Measurements from ENCODE around the gene ERVV-1. TPM values are rescaled to one million over a fixed set of nuclear protein-coding genes. Genes with fewer than 3 reads are reported as not detected.
"Not testable (repeated sequence)": the region's sequence is repeated elsewhere in the genome, so short reads cannot be mapped to it uniquely, and the experiment has no call there.

ERVV-1 gene
- total RNA-seq, result under 1 TPM in 1 of 2 donors, not detected in 1; 0.64 TPM

GRCh38 chr19:53013621-53014020 is at the start of gene ERVV-1:
Gene ERVV-1 (plus strand): TSS chr19:53013921. CDS start chr19:53014091, 170 bp downstream.
- Mint-ChIP-seq H3K4me3 (no peak within 1 kb of the TSS), H3K9me3 (peaks cover 6% of the 10 kb centered on the region), H3K4me1 (no peaks in the 10 kb centered on the region), H3K27me3 (no peaks in the 10 kb centered on the region), H3K36me3 (ENCODE audit: low read depth) (no peaks in the 10 kb centered on the region), H3K27ac (no peak within 1 kb of the TSS)
- ATAC-seq (replicated peaks), result no peak

- Mint-ChIP-seq H3K9me3 (peaks cover 13% of the 10 kb centered on the region), H3K4me1 (no peaks in the 10 kb centered on the region), H3K36me3 (ENCODE audit: low read depth) (peaks cover 18% of the 10 kb centered on the region), H3K27me3 (no peaks in the 10 kb centered on the region), H3K27ac (no peak overlapping the region), H3K4me3 (no peak overlapping the region)
- no peak for ATAC-seq (replicated peaks)
These were observed 45.9 kb upstream of the ERVV-1 start for GRCh38 chr19:52967772-52968171.

- Mint-ChIP-seq H3K27ac (peak overlapping the region; percentile 10), H3K36me3 (ENCODE audit: low read depth) (peaks cover 13% of the 10 kb centered on the region), H3K9me3 (peaks cover 4% of the 10 kb centered on the region), H3K4me1 (no peaks in the 10 kb centered on the region), H3K27me3 (no peaks in the 10 kb centered on the region), H3K4me3 (no peak overlapping the region)
- ATAC-seq (replicated peaks), result no peak
These were observed 32.4 kb upstream of the ERVV-1 start for GRCh38 chr19:52981329-52981728.

- H3K4me3 Mint-ChIP-seq; H3K27me3 Mint-ChIP-seq; H3K27ac Mint-ChIP-seq; ATAC-seq (replicated peaks); H3K4me1 Mint-ChIP-seq: not testable (repeated sequence)
- Mint-ChIP-seq H3K36me3 (ENCODE audit: low read depth) (peaks cover 22% of the 10 kb centered on the region), H3K9me3 (peaks cover 16% of the 10 kb centered on the region)
These were observed 30.6 kb upstream of the ERVV-1 start for GRCh38 chr19:52983167-52983566.

GRCh38 chr19:52987221-52987620 is 26.5 kb upstream of the ERVV-1 start:
- Mint-ChIP-seq H3K36me3 (ENCODE audit: low read depth) (peaks cover 22% of the 10 kb centered on the region), H3K4me3 (no peak overlapping the region), H3K27ac (no peak overlapping the region), H3K4me1 (peaks cover 6% of the 10 kb centered on the region), H3K9me3 (peaks cover 20% of the 10 kb centered on the region), H3K27me3 (no peaks in the 10 kb centered on the region)
- ATAC-seq (replicated peaks), result no peak

- Mint-ChIP-seq H3K36me3 (ENCODE audit: low read depth) (peaks cover 22% of the 10 kb centered on the region), H3K9me3 (peaks cover 23% of the 10 kb centered on the region), H3K4me1 (peaks cover 10% of the 10 kb centered on the region), H3K4me3 (no peak overlapping the region), H3K27ac (no peak overlapping the region), H3K27me3 (no peaks in the 10 kb centered on the region)
- ATAC-seq (replicated peaks), result no peak
These were observed 25.2 kb upstream of the ERVV-1 start for GRCh38 chr19:52988506-52988905.

- Mint-ChIP-seq H3K27me3 (no peaks in the 10 kb centered on the region), H3K4me1 (peaks cover 10% of the 10 kb centered on the region), H3K27ac (no peak overlapping the region), H3K4me3 (no peak overlapping the region), H3K9me3 (peaks cover 23% of the 10 kb centered on the region), H3K36me3 (ENCODE audit: low read depth) (peaks cover 13% of the 10 kb centered on the region)
- ATAC-seq (replicated peaks), result no peak
These were observed 22.8 kb upstream of the ERVV-1 start for GRCh38 chr19:52990759-52991418.

GRCh38 chr19:52991484-52991883 is 22.2 kb upstream of the ERVV-1 start:
- Mint-ChIP-seq H3K4me1 (peaks cover 10% of the 10 kb centered on the region), H3K4me3 (peak overlapping the region; percentile 76), H3K27ac (no peak overlapping the region), H3K36me3 (ENCODE audit: low read depth) (peaks cover 7% of the 10 kb centered on the region), H3K27me3 (no peaks in the 10 kb centered on the region), H3K9me3 (peaks cover 17% of the 10 kb centered on the region)
- no peak for ATAC-seq (replicated peaks)

GRCh38 chr19:52992109-52993004 is 21.4 kb upstream of the ERVV-1 start:
- peak overlapping the region; percentile 76 for H3K4me3 Mint-ChIP-seq
- no peaks in the 10 kb centered on the region for H3K36me3 Mint-ChIP-seq (ENCODE audit: low read depth)
- no peak for ATAC-seq (replicated peaks)
- peak overlapping the region; percentile 7 for H3K27ac Mint-ChIP-seq
- H3K4me1 Mint-ChIP-seq, result peaks cover 10% of the 10 kb centered on the region
- no peaks in the 10 kb centered on the region for H3K27me3 Mint-ChIP-seq
- H3K9me3 Mint-ChIP-seq, result peaks cover 10% of the 10 kb centered on the region

GRCh38 chr19:52993342-52994178 is 20.2 kb upstream of the ERVV-1 start:
- Mint-ChIP-seq H3K27ac (no peak overlapping the region), H3K27me3 (no peaks in the 10 kb centered on the region), H3K4me3 (peak overlapping the region; percentile 76)

GRCh38 chr19:52995711-52996110 is 18.0 kb upstream of the ERVV-1 start:
- Mint-ChIP-seq H3K27me3 (peaks cover 3% of the 10 kb centered on the region), H3K9me3 (peaks cover 7% of the 10 kb centered on the region), H3K4me3 (no peak overlapping the region), H3K4me1 (peaks cover 10% of the 10 kb centered on the region), H3K36me3 (ENCODE audit: low read depth) (no peaks in the 10 kb centered on the region), H3K27ac (no peak overlapping the region)
- ATAC-seq (replicated peaks), result no peak

More at GRCh38 chr19:52993342-52994178, 20.2 kb upstream of the ERVV-1 start:
- Mint-ChIP-seq H3K4me1 (peaks cover 10% of the 10 kb centered on the region), H3K9me3 (peaks cover 7% of the 10 kb centered on the region), H3K36me3 (ENCODE audit: low read depth) (no peaks in the 10 kb centered on the region)
- peak; percentile 97 for ATAC-seq (replicated peaks)

- Mint-ChIP-seq H3K36me3 (ENCODE audit: low read depth) (no peaks in the 10 kb centered on the region), H3K4me3 (no peak overlapping the region), H3K27me3 (peaks cover 3% of the 10 kb centered on the region), H3K4me1 (no peaks in the 10 kb centered on the region), H3K27ac (no peak overlapping the region), H3K9me3 (no peaks in the 10 kb centered on the region)
- no peak for ATAC-seq (replicated peaks)
These were observed 15.7 kb upstream of the ERVV-1 start for GRCh38 chr19:52997975-52998374.

- no peaks in the 10 kb centered on the region for H3K4me1 Mint-ChIP-seq
- H3K27ac Mint-ChIP-seq, result no peak overlapping the region
- no peaks in the 10 kb centered on the region for H3K36me3 Mint-ChIP-seq (ENCODE audit: low read depth)
- peaks cover 3% of the 10 kb centered on the region for H3K27me3 Mint-ChIP-seq
- ATAC-seq (replicated peaks), result no peak
- peaks cover 3% of the 10 kb centered on the region for H3K9me3 Mint-ChIP-seq
- H3K4me3 Mint-ChIP-seq, result no peak overlapping the region
These were observed 11.2 kb upstream of the ERVV-1 start for GRCh38 chr19:53002479-53002878.

GRCh38 chr19:53004242-53004641 is 9.5 kb upstream of the ERVV-1 start:
- H3K4me1 Mint-ChIP-seq, result no peaks in the 10 kb centered on the region
- peaks cover 2% of the 10 kb centered on the region for H3K27me3 Mint-ChIP-seq
- H3K27ac Mint-ChIP-seq, result no peak overlapping the region
- peaks cover 6% of the 10 kb centered on the region for H3K9me3 Mint-ChIP-seq
- H3K4me3 Mint-ChIP-seq, result no peak overlapping the region
- no peak for ATAC-seq (replicated peaks)
- no peaks in the 10 kb centered on the region for H3K36me3 Mint-ChIP-seq (ENCODE audit: low read depth)
